ENCODE results near the gene NLRC5. TPM values are rescaled to one million over a fixed set of nuclear protein-coding genes. Genes with fewer than 3 reads are reported as not detected.

NLRC5 gene
- total and polyA plus RNA-seq, 2 donors (not counting 3 experiments of a cell fraction or from before 2014, with no cell fraction given), result 7.4 to 26.3 TPM

GRCh38 chr16:56950051-56950450 is 39.3 kb upstream of the NLRC5 start:
- Histone ChIP-seq H3K4me1 (ENCODE audit: control insufficient read depth, extremely low read depth, insufficient read depth, low read length) (no peaks in the 10 kb centered on the region), H3K79me2 (ENCODE audit: control insufficient read depth, insufficient read depth, low read length) (no peaks in the 10 kb centered on the region), H3K27me3 (ENCODE audit: control insufficient read depth in 2 of 2, insufficient read depth in 2 of 2, low read length in 2 of 2) (no peaks in the 10 kb centered on the region), H2AFZ (ENCODE audit: low read depth, low read length) (no peak overlapping the region), H4K20me1 (replicated peaks; ENCODE audit: control insufficient read depth, extremely low read depth, insufficient read depth, low read length) (no peaks in the 10 kb centered on the region), H3K36me3 (ENCODE audit: control insufficient read depth in 2 of 2, extremely low read depth in 1 of 2, insufficient read depth in 2 of 2, low read length in 2 of 2) (peaks cover 1 to 5% of the 10 kb centered on the region in 2 experiments), H3K9me1 (replicated peaks; ENCODE audit: control insufficient read depth, extremely low read depth, insufficient read depth, low read length) (no peaks in the 10 kb centered on the region), H3K4me2 (ENCODE audit: insufficient read depth, low read length) (no peak overlapping the region), H3K4me3 (replicated peaks in 1 of 3; ENCODE audit: insufficient read depth in 1 of 3, low read depth in 1 of 3, low read length in 3 of 3) (no peak overlapping the region), H3K9me3 (replicated peaks; ENCODE audit: control insufficient read depth, insufficient read depth, low read length) (no peaks in the 10 kb centered on the region), H3K9ac (replicated peaks; ENCODE audit: extremely low read depth, insufficient read depth, low read length) (no peak overlapping the region), H3K27ac (ENCODE audit: insufficient read depth, low read depth, low read length) (no peak overlapping the region)
- no peak for TF ChIP-seq JUN (IDR thresholded peaks at IDR 0.05; ENCODE audit: borderline replicate concordance, insufficient read depth, insufficient read length, low read depth)
- no peak for TF ChIP-seq POLR2AphosphoS5 (IDR thresholded peaks at IDR 0.05; ENCODE audit: insufficient read depth, low read depth, low read length)
- no peak for TF ChIP-seq FOS (IDR thresholded peaks at IDR 0.05; ENCODE audit: borderline replicate concordance, insufficient read depth, low read length)
- TF ChIP-seq GATA2 (IDR thresholded peaks at IDR 0.05; ENCODE audit: insufficient read depth, insufficient read length, low read depth, low read length), result no peak
- no peak for TF ChIP-seq MYC (IDR thresholded peaks at IDR 0.05; ENCODE audit: low read depth, low read length)
- no peak for TF ChIP-seq MAX (IDR thresholded peaks at IDR 0.05; ENCODE audit: insufficient read depth, insufficient read length)
- TF ChIP-seq EZH2 (IDR thresholded peaks at IDR 0.05; ENCODE audit: borderline replicate concordance, low read depth, low read length, severe bottlenecking), result no peak
- TF ChIP-seq CTCF (IDR thresholded peaks at IDR 0.05; ENCODE audit: extremely low read depth in 1 of 2, insufficient read depth in 1 of 2, low read depth in 1 of 2, low read length in 2 of 2), result no peak
- TF ChIP-seq POLR2A (IDR thresholded peaks at IDR 0.05; ENCODE audit: low read depth, low read length), result no peak
- no TSS peak for BruUV-seq (replicated peaks)
- CTCF ChIA-PET, result interaction anchor here (1.5 to 4.1 kb wide), 4 partner anchors 13 to 157 kb away, joined by 3 to 54 read pairs (median 16); no protein-coding TSS in a partner anchor
- dilution Hi-C loops (cut with MboI; ENCODE audit: extremely low pct_ligation_motif_present, low sequenced_read_pairs) (no loop called here), intact Hi-C loops (cut with micrococcal nuclease) (no loop called here)
- DNase-seq (ENCODE audit: low read depth, low spot score) (no peak), FAIRE-seq (no peak)
- POLR2A ChIA-PET, result no interaction called here

All from endothelial cell of umbilical vein (primary cell).